ENCODE data around the gene ZCCHC3.
"Not testable (repeated sequence)": the region's sequence is repeated elsewhere in the genome, so short reads cannot be mapped to it uniquely, and the experiment has no call there.

Gene ZCCHC3

DNA sequence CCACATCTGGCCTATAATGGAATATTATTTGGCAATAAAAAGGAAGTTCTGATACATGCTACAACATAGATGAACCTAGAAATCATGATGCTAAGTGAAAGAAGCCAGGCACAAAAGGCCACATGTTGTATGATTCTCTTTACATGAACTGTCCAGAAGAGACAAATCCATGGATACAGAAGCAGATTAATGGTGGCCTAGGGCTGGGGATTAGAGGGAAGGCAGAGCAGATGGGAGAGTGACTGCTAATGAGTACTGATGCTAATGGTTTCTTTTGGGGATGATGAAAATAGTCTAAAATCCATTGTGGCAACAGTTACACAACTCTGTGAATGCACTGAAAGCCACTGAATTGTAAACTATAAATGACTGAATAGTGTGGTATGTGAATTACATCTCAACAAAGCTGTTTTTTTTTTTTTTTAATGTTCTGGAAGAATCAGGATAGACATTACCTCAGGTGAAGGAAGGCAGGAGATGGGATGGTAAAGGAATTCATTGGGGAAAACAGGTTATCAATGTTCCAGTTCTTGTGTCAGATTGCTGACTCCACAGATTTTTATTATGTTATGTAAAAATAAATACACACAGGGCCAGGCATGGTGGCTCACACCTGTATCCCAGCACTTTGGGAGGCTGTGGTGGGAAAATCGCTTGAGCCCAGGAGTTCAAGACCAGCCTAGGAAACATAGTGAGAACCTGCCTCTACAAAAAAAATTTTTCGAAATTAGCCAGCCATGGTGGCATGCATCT lies 19.1 kb downstream of the ZCCHC3 start:
- DNase-seq, result no peak

DNA sequence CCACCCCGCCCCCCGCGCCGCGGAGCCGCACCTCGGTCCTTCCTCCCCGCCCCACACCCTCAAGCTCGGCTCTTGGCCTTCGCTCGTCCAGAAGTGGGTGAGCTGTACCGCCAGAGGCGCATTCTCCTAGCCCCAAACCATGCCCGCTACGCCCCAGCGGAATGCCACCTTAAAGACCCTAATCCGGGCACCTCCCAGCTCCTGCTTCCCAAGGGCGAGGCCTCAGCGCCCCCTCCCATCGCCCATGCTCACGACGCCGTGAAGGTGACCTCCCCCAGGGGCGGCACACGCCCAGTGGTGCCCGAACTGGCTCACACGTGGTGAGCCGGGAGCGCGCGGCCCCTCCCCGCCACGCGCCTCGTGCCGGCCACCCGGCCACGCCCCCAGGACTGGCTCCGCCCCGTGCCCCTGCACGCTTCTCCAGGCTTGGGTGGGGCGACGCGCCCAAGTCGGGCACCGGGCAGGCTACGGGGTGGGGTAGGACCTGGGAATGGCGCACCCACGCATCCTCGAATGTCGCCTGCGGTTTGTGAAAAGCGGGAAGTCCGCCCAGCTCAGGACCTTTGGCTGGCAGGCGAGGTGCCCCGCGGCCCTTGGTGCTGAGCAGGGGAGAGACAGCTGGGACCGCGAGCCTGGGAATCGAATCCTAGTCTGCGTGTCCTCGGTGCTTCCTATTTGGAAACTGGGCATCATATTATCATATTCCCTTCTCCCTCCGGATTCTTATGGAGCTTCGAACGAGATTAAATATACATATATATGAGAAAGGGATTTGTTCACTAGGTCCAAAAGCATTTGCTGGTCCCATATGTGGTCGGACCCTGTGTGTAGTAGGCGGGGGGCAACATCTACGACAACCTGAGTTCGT lies 27.0 kb downstream of the ZCCHC3 start:
- DNase-seq, result peak; percentile 87

DNA sequence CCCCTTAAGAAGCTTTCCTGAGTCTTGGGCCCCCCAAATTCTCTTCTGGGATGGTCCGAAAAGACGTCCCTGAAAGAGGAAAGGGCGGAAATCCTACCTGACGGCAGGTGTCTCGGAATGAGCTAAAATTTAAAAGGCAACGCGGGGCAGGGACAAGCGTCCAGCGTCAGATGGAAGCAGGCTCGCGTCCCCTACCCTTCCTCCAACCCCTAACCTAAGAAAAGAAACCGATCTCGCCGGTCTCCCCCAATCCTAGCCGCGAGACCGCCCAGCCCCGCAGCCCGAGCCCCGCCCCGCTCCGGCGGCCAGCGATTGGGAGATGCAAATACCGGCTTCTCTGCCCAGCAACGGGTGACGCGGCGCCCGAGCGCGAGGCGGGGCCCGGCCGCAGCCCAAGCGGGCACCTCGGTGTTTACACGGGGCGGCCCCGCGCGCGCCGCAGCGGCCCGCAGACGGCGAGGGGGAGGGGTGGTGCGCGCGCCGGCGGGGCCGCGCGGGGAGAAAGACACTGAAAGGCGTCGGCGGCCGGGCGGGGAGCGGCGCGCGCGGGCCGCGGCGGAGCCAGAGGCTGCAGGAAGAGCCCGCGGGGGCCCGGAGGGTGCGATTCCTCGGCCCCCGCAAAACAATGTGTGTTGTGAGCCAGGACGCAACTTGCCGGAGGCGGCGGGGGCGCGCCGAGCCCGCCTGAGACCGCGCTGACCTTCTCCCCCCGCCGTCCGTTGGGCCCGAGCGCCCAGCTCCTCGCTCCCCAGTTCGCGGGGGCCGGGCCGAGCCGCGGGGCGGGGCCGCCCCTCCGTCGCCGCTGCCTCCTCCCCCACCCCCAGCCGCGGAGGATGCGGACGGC lies 27.9 kb downstream of the ZCCHC3 start, which contains the start of gene SOX12:
Gene SOX12 (plus strand): TSS at position 508 of the 844 bp plus-strand sequence. CDS start 373 bp downstream, outside the sequence.
- DNase-seq, result peak; percentile 95

DNA sequence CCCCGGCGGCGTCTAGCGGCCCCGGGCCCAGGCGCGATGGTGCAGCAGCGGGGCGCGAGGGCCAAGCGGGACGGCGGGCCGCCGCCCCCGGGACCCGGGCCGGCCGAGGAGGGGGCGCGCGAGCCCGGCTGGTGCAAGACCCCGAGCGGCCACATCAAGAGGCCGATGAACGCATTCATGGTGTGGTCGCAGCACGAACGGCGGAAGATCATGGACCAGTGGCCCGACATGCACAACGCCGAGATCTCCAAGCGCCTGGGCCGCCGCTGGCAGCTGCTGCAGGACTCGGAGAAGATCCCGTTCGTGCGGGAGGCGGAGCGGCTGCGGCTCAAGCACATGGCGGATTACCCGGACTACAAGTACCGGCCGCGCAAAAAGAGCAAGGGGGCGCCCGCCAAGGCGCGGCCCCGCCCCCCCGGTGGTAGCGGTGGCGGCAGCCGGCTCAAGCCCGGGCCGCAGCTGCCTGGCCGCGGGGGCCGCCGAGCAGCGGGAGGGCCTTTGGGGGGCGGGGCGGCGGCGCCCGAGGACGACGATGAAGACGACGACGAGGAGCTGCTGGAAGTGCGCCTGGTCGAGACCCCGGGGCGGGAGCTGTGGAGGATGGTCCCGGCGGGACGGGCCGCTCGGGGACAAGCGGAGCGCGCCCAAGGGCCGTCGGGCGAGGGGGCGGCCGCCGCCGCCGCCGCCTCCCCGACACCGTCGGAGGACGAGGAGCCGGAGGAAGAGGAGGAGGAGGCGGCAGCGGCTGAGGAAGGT lies 28.7 kb downstream of the ZCCHC3 start:
- peak; percentile 50 for DNase-seq

DNA sequence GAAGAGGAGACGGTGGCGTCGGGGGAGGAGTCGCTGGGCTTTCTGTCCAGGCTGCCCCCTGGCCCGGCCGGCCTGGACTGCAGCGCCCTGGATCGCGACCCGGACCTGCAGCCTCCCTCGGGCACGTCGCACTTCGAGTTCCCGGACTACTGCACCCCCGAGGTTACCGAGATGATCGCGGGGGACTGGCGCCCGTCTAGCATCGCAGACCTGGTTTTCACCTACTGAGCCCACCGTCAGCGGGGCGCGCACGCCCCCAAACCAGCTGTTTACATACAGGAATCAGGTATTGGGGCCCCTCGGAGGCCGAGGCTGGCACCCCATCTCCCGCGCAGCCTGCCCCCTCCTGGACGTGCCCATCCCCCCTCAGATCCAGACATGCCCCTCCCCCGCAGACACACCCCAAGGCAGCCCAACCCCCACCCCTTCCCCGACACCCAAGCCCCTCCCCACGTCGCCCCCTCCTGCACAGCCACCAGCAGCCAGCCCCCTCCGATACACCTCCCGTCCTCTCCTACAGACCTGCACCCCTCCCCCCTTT lies 29.3 kb downstream of the ZCCHC3 start:
- DNase-seq, result no peak

DNA sequence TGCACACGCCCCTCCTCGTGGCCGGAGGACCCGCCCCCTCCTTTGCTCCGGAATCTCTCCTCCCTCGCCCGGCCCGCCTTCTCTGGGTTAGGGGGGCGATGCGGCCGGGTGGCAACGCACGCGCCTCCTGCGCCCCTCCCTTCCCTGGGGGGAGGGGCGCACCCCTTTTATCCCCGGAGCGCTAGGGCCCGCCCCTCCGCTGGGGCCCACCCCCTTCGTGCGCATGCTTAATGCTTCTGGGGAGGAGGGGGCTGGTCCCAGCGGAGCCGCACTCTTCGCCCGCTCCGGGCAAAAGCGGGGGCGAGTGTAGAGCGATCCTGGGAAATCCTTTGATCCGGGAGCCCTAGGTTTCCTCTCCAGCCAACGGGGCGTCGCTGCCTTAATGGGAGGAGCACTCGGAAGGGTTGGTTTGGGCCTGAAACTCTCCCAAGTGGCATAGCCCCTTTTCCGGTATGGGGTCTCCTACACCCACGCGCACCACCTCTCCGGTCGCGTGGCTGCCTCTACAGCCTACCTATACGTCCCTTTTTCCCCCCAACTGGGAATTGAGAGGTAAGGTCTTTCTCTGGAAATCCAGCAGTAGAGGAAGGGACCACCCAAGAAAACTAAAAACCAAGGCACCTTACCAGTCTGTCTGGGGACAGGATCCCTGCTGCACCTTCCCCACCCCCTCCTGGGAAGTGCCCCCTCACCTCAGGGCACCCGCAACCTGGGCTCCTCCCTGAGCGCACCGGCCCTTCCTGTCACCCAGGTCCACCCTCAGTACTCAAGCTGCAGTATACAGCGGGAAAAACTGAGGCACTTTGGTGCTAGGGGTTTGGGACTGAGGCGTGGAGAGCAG lies 30.0 kb downstream of the ZCCHC3 start:
- peak; percentile 82 for DNase-seq

DNA sequence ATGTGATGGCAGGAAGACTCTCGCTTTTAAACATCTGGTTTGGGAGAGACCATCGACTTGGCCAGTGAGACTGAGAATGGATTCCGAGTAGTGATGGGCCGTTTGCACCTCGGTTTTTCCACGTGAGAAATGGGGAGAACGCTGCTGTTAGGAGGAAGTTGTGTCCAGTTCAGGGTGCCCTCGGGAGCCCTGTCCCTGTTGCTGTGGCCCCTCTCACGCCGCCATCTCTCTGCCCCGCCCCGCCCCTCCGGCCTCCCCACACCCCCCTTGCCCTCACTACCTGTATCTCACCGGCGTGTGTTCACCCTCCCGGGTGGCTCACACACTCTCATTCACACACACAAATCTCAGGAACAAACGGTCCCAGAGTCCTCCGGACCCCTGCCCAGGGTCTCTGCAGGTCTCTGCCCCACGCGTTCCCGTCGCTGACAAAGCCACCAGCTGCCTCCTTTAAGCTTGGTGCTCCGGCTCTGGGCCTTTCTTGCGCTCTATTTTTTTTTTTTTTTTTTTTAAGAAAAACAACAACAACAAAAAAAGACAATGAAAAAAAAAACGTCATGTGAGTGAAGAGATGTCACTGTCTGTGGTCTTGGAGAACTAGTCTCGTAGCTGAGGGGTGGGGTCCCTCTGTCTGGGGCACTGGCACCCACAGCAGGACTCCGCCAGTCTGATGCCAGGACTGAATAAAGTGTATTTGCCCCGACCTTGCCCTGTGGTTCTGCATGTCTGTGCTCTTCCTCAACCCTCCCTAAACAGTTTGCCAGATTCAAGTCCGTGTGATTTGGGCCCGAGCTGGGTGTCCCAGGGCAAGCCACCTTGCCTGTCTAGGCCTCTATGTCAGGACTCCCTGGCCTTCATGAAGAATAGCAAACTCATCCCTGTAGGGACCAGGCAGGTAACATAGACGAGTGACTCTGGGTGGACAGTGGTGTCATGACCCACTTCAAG lies 30.9 kb downstream of the ZCCHC3 start:
- no peak for DNase-seq

DNA sequence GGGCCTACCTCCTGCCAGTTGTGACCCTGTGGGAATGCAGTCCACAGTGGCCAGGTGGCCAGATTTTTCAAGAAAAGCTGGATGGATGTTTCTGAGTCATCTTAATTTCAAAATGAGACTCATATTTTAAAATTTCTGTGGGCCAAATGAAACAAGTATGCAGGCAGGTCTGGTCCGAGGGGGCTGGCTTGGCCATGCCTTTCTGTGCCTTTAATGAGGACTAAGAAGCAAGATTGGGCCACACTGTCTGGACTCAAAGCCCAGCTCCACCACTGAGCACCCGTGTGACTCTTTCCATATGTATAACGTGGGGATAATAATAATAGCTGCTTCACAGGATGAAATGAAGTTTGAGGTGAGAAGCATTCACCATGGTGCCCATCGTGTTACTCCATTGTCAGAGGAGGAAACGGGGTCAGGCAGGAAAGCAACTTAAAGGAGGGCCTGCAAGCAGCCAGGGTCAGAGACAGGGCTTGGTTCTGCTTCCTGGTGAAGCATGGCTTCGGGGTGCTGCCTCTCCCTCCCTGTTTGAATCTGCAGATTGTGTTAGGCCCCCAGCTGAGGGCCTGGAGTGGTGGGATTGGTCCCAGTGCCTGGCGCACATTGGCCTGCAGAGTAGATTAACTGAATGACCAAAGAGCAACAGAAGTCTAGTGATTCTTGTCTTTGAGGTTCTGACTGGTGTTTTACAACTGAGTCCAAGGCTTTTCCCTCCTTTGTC lies 31.8 kb downstream of the ZCCHC3 start:
- DNase-seq, result no peak

DNA sequence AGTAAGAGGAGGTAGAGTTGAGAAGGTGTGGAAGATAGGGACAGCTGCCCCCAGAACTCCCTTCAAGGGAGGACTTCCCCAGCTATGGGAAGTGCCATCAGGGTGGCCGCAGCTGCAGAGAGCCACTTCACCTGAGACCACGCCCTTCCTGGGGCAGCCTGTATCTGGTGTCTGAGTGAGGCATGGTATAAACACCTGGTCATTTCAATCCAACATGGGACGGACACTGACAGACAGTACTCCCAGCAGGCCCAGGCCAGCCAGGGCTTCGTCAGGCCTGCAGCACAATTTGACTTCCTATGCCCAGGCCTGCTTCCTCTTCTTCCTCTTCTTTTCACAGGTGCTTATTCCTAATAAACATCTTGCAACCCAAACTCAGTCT lies 32.5 kb downstream of the ZCCHC3 start:
- DNase-seq, result no peak

DNA sequence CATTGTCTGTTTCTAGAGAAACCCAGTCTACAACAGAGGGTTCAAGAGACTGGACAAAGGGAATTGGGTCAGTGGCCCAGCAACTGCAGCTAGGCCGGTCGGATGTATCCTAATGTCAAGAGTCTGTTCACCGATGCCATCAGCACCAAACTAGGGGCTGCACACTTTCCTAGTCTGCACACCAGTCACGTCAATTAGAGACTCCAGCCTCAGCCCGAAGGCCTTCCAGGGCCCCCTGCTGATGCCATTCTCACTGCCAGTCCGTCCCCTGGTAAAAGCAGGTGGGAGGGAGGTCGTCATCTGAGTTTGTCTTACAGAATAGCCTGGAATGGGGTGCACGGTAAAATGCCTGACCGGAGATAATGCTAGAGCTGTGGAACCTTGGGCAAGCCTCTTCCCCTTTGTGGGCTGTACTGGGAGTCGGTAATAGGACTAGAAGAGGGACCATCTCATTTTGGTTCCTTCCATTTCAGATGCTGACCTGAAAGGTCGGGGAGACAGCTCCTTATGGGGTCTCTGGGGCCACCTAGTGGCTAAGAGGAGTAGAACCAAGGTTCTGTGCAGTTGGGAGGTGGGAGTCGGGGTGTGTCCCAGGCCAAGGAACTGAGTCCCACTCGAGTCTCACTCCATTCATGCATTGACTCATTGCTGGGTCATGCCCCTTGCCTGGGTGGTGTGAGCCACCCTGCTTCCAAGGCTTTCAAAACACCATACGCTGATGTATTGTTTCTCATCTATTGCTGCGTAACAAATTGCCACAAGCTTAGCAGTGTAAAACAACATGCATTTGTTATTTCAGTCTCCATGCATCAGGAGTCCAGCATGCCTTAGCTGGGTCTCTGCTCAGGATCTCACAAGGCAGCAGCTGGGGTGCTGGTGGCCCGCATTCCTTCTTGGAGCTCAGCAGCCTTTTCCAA lies 33.1 kb downstream of the ZCCHC3 start:
- peak; percentile 69 for DNase-seq

DNA sequence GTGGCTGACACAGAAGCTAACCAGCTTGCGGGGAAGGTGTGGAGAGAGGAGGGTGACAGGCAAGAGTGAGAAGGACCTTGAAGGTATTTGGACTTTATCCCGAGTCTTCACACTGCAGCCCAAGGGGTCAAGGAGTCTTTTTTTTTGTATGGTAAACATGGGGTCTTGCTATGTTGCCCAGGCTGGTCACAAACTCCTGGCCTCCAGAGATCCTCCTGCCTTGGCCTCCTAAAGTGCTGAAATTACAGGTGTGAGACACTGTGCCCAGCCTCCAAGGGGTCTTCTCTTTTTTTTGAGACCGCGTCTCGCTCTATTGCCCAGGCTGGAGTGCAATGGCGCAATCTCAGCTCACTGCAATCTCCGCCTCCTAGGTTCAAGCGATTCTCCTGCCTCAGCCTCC lies 37.2 kb downstream of the ZCCHC3 start:
- DNase-seq, result no peak

DNA sequence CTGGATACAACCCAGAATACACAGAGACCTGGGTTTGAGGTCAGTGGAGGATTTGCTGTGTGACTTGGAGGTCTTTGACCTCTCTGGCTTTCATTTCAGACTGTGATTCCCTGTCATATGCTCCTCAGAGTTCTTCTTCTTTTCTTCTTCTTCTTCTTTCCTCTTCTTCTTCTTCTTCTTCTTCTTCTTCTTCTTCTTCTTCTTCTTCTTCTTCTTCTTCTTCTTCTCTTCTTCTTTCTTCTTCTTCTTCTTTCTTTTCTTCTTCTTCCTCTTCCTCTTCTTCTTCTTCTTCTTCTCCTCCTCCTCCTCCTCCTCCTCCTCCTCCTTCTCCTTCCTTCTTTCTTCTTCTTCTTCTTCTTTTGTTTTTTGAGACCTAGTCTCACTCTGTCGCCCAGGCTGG lies 38.7 kb downstream of the ZCCHC3 start:
- DNase-seq, result not testable (repeated sequence)

DNA sequence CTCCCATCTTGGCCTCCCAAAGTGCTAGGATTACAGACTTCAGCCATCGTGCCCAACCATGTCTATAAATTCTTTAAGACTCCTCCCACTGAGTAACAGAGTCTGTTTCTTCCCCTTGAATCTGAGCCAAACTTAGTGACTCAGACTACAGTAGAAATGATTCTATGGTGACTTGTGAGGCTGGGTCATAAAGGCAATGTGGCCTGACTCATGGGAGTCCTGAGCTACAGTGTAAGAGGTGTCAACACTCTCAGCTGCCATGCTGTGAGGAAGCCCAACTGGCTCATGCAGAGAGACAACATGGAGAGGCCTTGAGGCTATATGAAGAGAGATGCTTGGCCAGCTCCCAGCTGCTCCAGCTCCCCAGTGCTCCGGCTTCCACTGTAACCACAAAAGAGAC lies 44.3 kb downstream of the ZCCHC3 start:
- no peak for DNase-seq

DNA sequence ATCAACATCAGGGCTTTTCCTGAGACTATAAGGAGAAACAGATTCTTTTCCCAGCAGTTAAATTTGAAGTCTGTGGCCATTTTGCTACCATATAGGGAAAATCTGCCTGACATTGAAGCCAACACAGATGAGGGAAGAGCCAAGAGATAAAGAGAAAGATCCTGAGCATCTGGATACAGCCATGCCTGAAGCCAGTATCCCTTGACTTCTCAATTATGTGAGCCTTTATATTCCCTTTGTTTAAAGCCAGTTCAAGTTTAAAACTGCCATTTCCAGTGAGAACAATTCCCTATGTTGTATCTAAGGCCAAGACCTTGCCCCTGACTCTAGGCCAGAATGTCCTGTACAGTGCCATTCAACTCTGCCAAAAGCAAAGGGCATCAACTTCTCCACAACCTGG lies 45.7 kb downstream of the ZCCHC3 start:
- DNase-seq, result no peak

DNA sequence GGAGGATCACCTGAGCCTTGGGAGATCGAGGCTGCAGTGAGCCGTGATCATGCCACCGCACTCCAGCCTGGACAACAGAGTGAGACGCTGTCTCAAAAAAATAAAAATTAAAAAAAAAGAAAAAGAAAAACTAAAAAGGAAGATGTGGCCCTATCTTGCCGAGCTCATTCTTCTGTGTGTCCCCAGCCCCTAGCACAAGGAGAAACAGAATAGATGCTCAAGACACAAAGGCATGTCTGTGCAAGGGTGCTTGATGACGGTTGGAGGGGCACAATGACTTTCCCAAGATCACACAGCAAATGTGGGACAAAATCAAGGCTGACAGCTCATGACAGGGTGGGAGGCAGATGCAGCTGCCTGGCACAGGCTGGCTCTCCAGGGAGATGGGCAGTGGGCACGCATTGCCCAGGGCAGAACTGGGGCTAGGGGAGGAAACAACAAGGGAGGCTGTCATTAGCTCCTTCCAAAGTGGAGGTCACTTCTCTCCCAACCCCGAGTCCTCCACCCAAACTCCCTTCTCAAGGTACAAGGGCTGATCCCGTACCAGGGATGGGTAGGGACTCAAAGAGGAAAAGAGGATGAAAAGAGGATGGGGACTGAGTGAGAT lies 48.8 kb downstream of the ZCCHC3 start:
- no peak for DNase-seq

DNA sequence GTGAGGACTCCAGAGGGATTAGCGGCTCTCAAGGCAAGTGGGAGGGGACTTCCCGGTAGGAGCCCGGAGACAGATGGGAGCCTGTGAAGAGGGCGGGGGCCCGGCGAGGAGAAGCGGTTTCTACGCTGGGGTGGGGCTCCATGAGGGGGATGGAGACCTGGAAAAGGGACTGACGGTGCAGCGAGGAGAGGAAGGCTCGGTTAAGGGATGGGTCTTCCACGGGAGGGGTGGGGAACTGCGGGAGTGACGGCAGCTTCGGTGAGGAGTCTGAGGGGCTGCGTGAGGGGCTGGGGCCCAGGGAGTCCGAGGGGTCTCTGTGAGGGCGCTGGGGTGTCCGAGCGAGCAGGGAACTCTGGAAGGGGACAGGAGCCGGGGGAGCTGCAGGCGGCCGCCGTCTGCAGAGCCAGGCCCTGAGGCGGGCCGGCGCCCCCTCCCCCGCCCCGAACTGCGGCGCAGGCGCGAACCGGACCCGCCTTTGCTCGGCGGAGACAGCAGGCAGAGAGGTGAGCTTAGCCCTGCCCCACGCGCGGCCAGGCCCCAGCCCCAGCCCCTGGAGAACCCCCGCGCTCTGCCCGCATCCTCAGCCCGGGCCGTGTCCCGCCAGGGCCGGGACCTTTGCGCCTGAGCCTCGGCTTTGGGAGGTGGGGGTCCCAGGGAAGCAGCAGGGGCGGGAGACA lies 49.4 kb downstream of the ZCCHC3 start, which contains the start of gene NRSN2:
Gene NRSN2 (plus strand): TSS at position 472 of the 677 bp plus-strand sequence. CDS start 2,533 bp downstream, outside the sequence.
- DNase-seq, result no peak

DNA sequence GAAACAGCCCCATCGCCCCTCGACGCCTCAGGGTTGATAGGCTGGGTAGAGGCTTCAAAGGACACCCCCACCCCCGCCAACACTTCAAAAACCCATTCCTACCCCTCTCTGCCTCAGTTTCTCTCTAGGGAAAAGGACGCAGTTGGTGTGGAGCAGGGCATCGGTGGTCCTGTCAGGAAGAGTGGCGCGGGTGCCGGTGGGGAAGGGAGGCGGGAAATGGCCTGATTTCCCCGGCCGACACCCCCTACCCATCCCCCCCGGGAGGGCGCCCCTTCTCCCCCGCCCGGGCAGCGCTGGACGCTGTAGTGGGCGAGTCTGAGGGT lies 49.9 kb downstream of the ZCCHC3 start:
- DNase-seq, result no peak

Measured in CD4-positive, alpha-beta T cell treated with Interleukin-15 for 1 hour (primary cell).